Testis (tissue), 3 donors: Measurements from ENCODE around the gene MTA3. TPM values are rescaled to one million over a fixed set of nuclear protein-coding genes. Genes with fewer than 3 reads are reported as not detected.

Experiments
- DNase-seq: peaks from one replicate; pipeline ENCODE4 v3.0.0-alpha.2; 2019
- H3K27ac ChIP-seq, 2 donors: fragments of 200-600 bp; sonication (generic); one replicate each; pipeline ENCODE4 v1.5.1; 2019
- H3K27me3 ChIP-seq: fragments of 200-600 bp; sonication (generic); one replicate; pipeline ENCODE4 v1.5.1; 2019
- H3K36me3 ChIP-seq: fragments of 200-600 bp; sonication (generic); one replicate; pipeline ENCODE4 v1.5.1; 2017; ENCODE audit warnings: low read depth; ENCODE audit errors: missing control alignments
- H3K4me1 ChIP-seq: fragments of 200-600 bp; sonication (generic); one replicate; pipeline ENCODE4 v1.5.1; 2019
- H3K4me3 ChIP-seq, 2 donors: fragments of 200-600 bp; sonication (generic); one replicate each; pipeline ENCODE4 v1.5.1; 2017 to 2019
- H3K9me3 ChIP-seq: fragments of 200-600 bp; sonication (generic); one replicate; pipeline ENCODE4 v1.5.1; 2017
- POLR2A ChIP-seq: fragments of 450-650 bp; IDR thresholded peaks from one replicate; pipeline ENCODE4 v1.6.1; 2017; ENCODE audit warnings: antibody characterized with exemption, mild to moderate bottlenecking, moderate library complexity
- WGBS, 2 donors: methylation state at CpG; one replicate each; pipeline ENCODE4 v1.1.5; 2018; 5-methylcytosine and 5-hydroxymethylcytosine counted together
- intact Hi-C: fragments of 100-400 bp; cut with DNase I; formaldehyde crosslinking; loops from one replicate; pipeline ENCODE4 v1.15.1; 2023; ENCODE audit warnings: low total_unique reads
- polyA plus RNA-seq: library from polyadenylated mRNA; stranded (reverse); fragments of 350-450 nt; fragmentation: Illumina TruSeq; extraction: RNeasy Lipid Tissue Mini Kit (QIAGEN cat#74804); gene quantifications from one replicate; pipeline ENCODE4 v1.2.3, GENCODE V29; 2014; ENCODE audit warnings: low read depth, low replicate concordance; ENCODE audit not compliant: insufficient read depth
- total RNA-seq, 2 donors: library from RNA; depleted of rRNA; stranded (reverse); fragments of >200 nt; gene quantifications; one replicate each; pipeline ENCODE4 v1.2.3, GENCODE V29; 2016
- TF ChIP-seq, protein P1 (sequence below), 3 experiments: fragments of 450-650 bp in 2 of 3; fragments of 200-600 bp in 1 of 3; sonication (generic) in 1 of 3; IDR thresholded peaks; one replicate each; pipeline ENCODE4 v1.5.1; 2016 to 2019; ENCODE audit warnings: antibody characterized with exemption in 3 of 3, mild to moderate bottlenecking in 2 of 3, moderate library complexity in 1 of 3

Gene MTA3
- total and polyA plus RNA-seq, 3 donors from 2014 or later = 58.5 to 84.6 (median 77.0) TPM

DNA sequence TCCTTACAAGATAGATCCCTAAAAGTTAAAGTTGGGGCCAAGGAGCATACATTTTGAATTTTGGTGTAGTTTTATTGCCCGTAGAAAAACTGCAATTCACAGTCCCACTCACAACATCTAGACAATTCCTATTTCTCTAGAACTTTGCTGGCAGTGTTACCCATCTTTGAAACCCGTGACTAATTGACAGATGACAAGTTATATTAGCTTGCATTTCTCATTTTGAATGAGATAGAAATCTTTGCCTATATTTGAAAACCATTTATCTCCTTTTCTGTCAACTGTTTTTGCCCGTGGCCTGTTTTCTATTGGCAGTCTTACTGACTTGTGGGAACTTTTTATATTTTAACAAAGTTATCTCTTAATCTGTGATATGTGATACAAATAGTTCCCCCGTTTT, 145.5 kb downstream of the MTA3 start:
- no peaks in the 10 kb centered on the region for H3K4me1 ChIP-seq
- H3K4me3 ChIP-seq = no peak overlapping the region
- H3K27me3 ChIP-seq = no peaks in the 10 kb centered on the region
- DNase-seq = no peak
- intact Hi-C loops = no loop called here
- no peaks in the 10 kb centered on the region for H3K9me3 ChIP-seq
- H3K27ac ChIP-seq = no peak overlapping the region
- TF ChIP-seq, protein P1, sequence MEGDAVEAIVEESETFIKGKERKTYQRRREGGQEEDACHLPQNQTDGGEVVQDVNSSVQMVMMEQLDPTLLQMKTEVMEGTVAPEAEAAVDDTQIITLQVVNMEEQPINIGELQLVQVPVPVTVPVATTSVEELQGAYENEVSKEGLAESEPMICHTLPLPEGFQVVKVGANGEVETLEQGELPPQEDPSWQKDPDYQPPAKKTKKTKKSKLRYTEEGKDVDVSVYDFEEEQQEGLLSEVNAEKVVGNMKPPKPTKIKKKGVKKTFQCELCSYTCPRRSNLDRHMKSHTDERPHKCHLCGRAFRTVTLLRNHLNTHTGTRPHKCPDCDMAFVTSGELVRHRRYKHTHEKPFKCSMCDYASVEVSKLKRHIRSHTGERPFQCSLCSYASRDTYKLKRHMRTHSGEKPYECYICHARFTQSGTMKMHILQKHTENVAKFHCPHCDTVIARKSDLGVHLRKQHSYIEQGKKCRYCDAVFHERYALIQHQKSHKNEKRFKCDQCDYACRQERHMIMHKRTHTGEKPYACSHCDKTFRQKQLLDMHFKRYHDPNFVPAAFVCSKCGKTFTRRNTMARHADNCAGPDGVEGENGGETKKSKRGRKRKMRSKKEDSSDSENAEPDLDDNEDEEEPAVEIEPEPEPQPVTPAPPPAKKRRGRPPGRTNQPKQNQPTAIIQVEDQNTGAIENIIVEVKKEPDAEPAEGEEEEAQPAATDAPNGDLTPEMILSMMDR (IDR thresholded peaks at IDR 0.05) = no peak
- TF ChIP-seq POLR2A = no peak
- H3K36me3 ChIP-seq = no peaks in the 10 kb centered on the region
- WGBS, 2 donors = 76 to 78% methylated on average over 4 of the region's 4 CpGs

DNA sequence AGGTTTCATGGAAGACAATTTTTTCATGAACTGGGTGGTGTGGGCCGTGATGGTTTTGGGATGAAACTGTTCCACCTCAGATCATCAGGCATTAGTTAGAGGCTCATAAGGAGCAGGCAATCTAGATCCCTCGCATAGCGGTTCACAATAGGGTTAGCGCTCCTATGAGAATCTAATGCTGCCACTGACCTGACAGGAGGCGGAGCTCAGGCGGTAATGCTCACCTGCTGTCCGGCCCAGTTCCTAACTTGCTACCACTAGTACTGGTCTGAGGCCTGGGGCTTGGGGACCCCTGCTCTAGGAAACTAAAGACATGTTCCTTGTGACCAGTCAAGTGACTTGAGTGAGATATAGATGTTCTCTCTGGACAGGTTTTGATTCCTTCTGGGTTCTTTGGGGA, 146.3 kb downstream of the MTA3 start:
- WGBS, 2 donors = 91 to 93% methylated on average over 7 of the region's 7 CpGs
- Histone ChIP-seq H3K9me3 (no peaks in the 10 kb centered on the region), H3K27ac (no peak overlapping the region), H3K36me3 (no peaks in the 10 kb centered on the region), H3K4me1 (no peaks in the 10 kb centered on the region), H3K4me3 (no peak overlapping the region), H3K27me3 (no peaks in the 10 kb centered on the region)
- intact Hi-C loops = no loop called here
- no peak for DNase-seq
- no peak for TF ChIP-seq POLR2A
- TF ChIP-seq, protein P1 (IDR thresholded peaks at IDR 0.05) = no peak

DNA sequence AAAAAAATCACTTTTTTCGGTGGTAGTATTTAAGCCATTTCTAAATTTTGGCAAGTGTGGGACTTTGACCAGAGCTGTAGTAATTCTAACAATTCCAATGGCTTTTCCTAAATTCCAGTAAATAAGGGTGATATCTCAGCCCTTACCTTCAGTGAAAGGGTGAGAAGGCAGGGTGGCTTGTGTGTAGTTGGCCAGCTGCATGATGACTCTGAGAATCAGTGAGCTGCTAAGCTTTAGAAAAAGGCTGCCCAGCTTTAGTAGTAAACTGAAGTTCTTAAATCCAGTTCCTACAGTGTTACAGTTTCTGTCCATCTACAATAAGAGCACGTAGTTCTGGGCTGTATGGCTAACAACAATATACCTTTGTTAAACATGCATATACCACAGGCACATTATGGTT, 153.5 kb downstream of the MTA3 start:
- intact Hi-C loops = no loop called here
- H3K4me3 ChIP-seq = no peak overlapping the region
- DNase-seq = no peak
- H3K27me3 ChIP-seq = no peaks in the 10 kb centered on the region
- TF ChIP-seq, protein P1 (IDR thresholded peaks at IDR 0.05) = no peak
- no peak for TF ChIP-seq POLR2A
- peak overlapping the region in 1 of 2 donors; percentile 28 for H3K27ac ChIP-seq
- H3K9me3 ChIP-seq = no peaks in the 10 kb centered on the region
- no peaks in the 10 kb centered on the region for H3K4me1 ChIP-seq
- no peaks in the 10 kb centered on the region for H3K36me3 ChIP-seq
- 71 to 79% methylated on average over 2 of the region's 2 CpGs for WGBS, 2 donors

DNA sequence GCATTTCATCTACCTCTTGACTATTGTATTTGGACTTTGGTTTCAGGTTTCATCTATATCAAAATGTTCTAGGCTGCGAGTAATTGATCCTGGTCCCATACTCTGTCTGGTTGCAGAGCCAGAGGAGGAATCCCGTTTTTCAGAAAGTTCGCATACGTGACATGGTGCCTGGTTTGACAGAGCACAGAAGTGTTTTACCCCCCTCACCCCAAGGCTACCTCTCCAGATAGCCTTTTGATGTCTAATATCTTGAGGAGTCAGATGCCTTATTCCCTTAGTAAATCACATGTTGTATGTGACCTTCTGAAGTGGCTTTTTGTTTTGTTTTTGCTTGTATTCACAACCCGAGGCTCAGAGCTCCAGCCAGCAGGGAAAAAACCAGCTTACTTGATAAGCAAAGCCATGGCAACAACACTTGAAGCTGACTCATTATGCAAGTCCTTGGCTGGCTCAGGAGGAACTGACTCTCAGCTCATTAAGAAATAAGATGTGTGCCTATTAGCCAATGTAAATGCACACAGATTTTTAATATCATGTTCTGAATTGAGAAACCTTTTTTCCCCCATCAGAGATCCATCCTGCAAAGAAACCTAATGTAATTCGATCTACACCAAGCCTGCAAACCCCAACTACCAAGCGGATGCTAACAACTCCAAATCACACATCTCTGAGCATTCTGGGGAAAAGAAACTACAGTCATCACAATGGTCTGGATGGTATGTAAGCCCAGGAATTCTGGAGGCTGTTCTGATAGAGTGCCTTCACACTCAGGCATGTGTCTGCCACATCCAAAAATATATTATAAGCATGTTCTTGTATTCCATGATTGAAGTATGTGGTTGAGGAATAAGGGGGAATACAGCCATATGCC, 154.1 kb downstream of the MTA3 start:
- TF ChIP-seq POLR2A = no peak
- Histone ChIP-seq H3K27me3 (no peaks in the 10 kb centered on the region), H3K4me1 (no peaks in the 10 kb centered on the region), H3K9me3 (no peaks in the 10 kb centered on the region), H3K36me3 (no peaks in the 10 kb centered on the region), H3K4me3 (no peak overlapping the region), H3K27ac (peak overlapping the region in 1 of 2 donors; percentile 28)
- peak; percentile 77 for DNase-seq
- WGBS, 2 donors = 46 to 48% methylated on average over 7 of the region's 7 CpGs
- intact Hi-C loops = no loop called here

DNA sequence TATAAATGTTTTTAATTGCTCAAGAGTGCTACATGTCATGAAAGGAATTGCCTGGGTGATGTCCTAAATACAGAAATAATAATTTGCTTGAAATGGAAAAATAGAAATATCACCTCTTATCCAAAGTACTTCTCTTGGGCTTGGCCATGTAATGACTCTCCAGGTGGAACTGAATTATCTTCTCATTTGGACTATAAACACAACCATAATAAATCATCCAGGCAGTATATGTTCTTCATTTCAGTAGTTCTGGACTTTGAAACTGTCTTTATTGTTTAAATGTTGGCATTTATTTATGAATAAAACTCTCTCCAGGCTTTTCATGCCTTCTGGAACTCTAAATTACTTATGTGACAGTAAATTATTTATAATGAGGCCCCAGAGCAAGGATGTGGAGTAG, 155.0 kb downstream of the MTA3 start:
- H3K4me1 ChIP-seq = no peaks in the 10 kb centered on the region
- intact Hi-C loops = no loop called here
- no peak overlapping the region for H3K4me3 ChIP-seq
- H3K27me3 ChIP-seq = no peaks in the 10 kb centered on the region
- no peaks in the 10 kb centered on the region for H3K9me3 ChIP-seq
- H3K36me3 ChIP-seq = no peaks in the 10 kb centered on the region
- no peak for TF ChIP-seq POLR2A
- TF ChIP-seq, protein P1 (IDR thresholded peaks at IDR 0.05) = no peak
- H3K27ac ChIP-seq = no peak overlapping the region
- DNase-seq = no peak
